Activated naive CD4-positive, alpha-beta T cell treated with anti-CD3 and anti-CD28 coated beads, Interleukin-2, amount 10 ng/mL, durations not matched to agents 7 days and 5 days (primary cell): ENCODE data around the gene SLC37A2.

Experiments used
- CTCF ChIA-PET: fragments of 350-600 bp; sonication (Branson Sonifier 250); formaldehyde crosslinking; loops from one replicate; lab custom pipeline; 2021; ENCODE audit warnings: antibody characterized with exemption; lab: Charles Lee
- DNase-seq: peaks from one replicate; pipeline ENCODE4 v3.0.0-alpha.2; 2020
- H3K27ac Mint-ChIP-seq: one replicate; pipeline ENCODE4 v1.8.0; 2021; ENCODE audit warnings: mild to moderate bottlenecking, moderate library complexity, mixed read lengths
- H3K27me3 Mint-ChIP-seq: one replicate; pipeline ENCODE4 v1.8.0; 2021; ENCODE audit warnings: mild to moderate bottlenecking, mixed read lengths
- H3K36me3 Mint-ChIP-seq: one replicate; pipeline ENCODE4 v1.8.0; 2021; ENCODE audit warnings: mixed read lengths
- H3K4me1 Mint-ChIP-seq: one replicate; pipeline ENCODE4 v1.8.0; 2021; ENCODE audit warnings: mixed read lengths
- H3K4me3 Mint-ChIP-seq: one replicate; pipeline ENCODE4 v1.8.0; 2021; ENCODE audit warnings: mild to moderate bottlenecking, moderate library complexity, mixed read lengths
- H3K9me3 Mint-ChIP-seq: one replicate; pipeline ENCODE4 v1.8.0; 2021; ENCODE audit warnings: mixed read lengths

Gene SLC37A2

DNA sequence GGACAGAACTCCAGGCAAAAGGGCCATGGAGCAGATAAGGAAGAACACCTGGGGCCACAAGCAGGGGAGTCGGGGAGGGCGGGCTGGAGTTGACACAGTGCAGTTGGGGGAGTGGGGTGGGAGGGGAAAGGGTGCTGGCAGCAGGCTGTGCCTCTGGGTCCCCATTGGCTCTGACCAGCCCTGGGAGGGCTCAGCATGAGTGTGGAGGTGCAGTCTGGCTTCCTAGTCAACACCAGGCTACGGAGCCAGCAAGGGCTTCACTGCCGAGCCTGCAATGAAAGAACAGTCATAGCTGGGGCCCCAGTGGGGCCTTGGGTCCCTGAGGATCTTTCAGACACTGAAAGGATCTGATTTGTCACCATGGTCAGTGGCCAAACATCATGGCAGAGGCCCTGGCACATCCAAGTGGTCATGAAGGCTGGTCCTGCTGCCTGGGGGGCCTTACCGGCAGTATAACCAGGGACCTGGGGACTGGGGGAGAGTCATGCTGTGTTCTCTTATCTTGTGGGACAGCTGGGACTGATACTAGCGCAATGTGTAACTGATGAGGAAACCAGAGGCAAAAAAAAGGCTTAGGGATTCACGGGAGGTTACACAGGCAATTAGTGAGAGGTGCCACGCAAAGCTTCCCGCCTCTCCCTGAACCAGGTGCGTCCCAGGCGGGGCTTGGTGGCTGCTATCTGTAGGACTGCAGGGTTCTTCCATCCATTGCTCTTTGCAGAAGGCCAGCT lies 11.6 kb downstream of the SLC37A2 start:
- H3K9me3 Mint-ChIP-seq: no peaks in the 10 kb centered on the region
- no peak overlapping the region for H3K27ac Mint-ChIP-seq
- no peaks in the 10 kb centered on the region for H3K36me3 Mint-ChIP-seq
- DNase-seq: no peak
- peaks cover 18% of the 10 kb centered on the region for H3K4me1 Mint-ChIP-seq
- H3K4me3 Mint-ChIP-seq: no peak overlapping the region
- peaks cover 27% of the 10 kb centered on the region for H3K27me3 Mint-ChIP-seq
- CTCF ChIA-PET: no interaction called here

- peaks cover 22% of the 10 kb centered on the region for H3K27me3 Mint-ChIP-seq
- no peak for DNase-seq
- no peak overlapping the region for H3K4me3 Mint-ChIP-seq
- H3K9me3 Mint-ChIP-seq: no peaks in the 10 kb centered on the region
- H3K36me3 Mint-ChIP-seq: no peaks in the 10 kb centered on the region
- peaks cover 13% of the 10 kb centered on the region for H3K4me1 Mint-ChIP-seq
- CTCF ChIA-PET: no interaction called here
- H3K27ac Mint-ChIP-seq: no peak overlapping the region
Measured at GRCh38 chr11:125075242-125075625, 12.1 kb downstream of the SLC37A2 start.

DNA sequence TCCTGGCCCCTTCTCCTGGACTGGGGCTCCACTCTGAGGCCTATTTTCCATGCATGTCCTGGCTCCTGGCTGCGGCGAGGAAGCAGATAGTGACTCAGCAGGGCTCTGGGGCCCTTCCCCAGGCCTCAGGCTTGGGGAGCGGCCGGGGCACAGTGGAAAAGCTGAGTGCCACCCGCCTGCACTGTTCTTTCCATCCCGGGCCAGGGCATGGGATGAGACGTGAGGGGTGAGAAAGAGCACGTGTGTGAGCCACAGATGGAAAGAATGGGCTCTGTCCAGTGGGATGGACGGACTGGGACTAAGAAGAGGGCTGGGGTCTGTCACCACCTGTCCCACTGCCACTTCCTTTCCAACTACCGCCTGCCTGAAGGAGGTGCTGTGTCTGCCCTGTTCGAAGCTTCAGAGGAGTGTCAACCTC lies 12.8 kb downstream of the SLC37A2 start:
- peaks cover 17% of the 10 kb centered on the region for H3K27me3 Mint-ChIP-seq
- peaks cover 6% of the 10 kb centered on the region for H3K4me1 Mint-ChIP-seq
- CTCF ChIA-PET: no interaction called here
- no peaks in the 10 kb centered on the region for H3K36me3 Mint-ChIP-seq
- H3K27ac Mint-ChIP-seq: no peak overlapping the region
- DNase-seq: no peak
- no peak overlapping the region for H3K4me3 Mint-ChIP-seq
- no peaks in the 10 kb centered on the region for H3K9me3 Mint-ChIP-seq

DNA sequence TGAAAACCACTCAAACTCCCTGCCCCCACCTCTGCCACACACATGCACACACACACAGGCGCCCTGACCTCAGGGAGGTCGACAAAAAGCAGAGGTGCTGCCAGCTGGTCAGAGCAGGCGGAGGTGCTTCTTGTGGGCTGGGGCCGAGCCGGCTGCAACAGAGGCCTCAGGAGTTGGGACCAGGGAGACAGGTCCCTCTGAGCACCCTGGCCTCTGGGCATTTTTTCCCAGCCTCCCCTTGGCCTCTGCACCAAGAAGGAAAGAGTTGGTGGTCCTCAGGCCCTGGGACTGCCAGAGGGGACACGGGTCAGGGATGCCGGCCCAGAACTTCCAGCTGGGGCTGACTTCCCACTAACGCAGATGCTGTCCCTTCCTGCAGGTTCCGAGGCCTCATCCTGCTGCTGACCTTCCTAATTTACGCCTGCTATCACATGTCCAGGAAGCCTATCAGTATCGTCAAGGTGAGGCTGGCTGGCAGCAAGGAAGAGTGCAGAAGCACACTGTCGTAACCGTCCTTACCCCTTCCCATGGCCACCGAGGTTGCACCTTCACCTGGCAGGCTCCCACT lies 13.4 kb downstream of the SLC37A2 start:
- Mint-ChIP-seq H3K27me3 (peaks cover 12% of the 10 kb centered on the region), H3K9me3 (no peaks in the 10 kb centered on the region), H3K27ac (no peak overlapping the region), H3K4me3 (no peak overlapping the region), H3K36me3 (no peaks in the 10 kb centered on the region), H3K4me1 (peaks cover under 1% of the 10 kb centered on the region)
- no peak for DNase-seq
- CTCF ChIA-PET: no interaction called here

DNA sequence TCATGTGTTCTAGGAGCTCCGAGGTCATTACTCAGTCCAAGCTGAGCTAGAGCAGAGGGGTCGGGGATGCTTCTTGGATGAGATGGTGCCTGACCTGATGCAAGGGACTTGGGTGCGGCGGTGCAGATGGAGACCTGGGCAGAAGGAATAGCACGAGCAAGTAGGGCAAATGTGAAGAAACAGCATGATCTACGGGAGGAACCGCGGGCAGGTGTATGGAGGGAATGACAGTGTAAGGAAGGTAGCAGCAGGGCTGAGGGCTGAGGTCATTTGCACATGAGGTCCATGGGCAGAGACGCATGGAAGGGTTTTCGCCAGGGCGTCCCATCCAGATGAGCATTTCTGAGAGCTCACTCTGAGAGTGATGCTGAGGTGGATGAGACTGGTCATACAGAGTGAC lies 14.9 kb downstream of the SLC37A2 start:
- Mint-ChIP-seq H3K36me3 (no peaks in the 10 kb centered on the region), H3K9me3 (no peaks in the 10 kb centered on the region), H3K4me3 (no peak overlapping the region), H3K27me3 (peaks cover 14% of the 10 kb centered on the region), H3K4me1 (no peaks in the 10 kb centered on the region), H3K27ac (no peak overlapping the region)
- DNase-seq: no peak
- CTCF ChIA-PET: interaction anchor here (0.9 kb wide), 1 partner anchor 66 kb away, joined by 4 read pairs; no protein-coding TSS in a partner anchor

- no peak overlapping the region for H3K27ac Mint-ChIP-seq
- CTCF ChIA-PET: interaction anchor here (0.9 kb wide), 1 partner anchor 65 kb away, joined by 4 read pairs; no protein-coding TSS in a partner anchor
- H3K27me3 Mint-ChIP-seq: peaks cover 14% of the 10 kb centered on the region
- H3K4me1 Mint-ChIP-seq: no peaks in the 10 kb centered on the region
- H3K36me3 Mint-ChIP-seq: no peaks in the 10 kb centered on the region
- no peaks in the 10 kb centered on the region for H3K9me3 Mint-ChIP-seq
- H3K4me3 Mint-ChIP-seq: no peak overlapping the region
- no peak for DNase-seq
Measured at GRCh38 chr11:125078516-125079140, 15.5 kb downstream of the SLC37A2 start.

DNA sequence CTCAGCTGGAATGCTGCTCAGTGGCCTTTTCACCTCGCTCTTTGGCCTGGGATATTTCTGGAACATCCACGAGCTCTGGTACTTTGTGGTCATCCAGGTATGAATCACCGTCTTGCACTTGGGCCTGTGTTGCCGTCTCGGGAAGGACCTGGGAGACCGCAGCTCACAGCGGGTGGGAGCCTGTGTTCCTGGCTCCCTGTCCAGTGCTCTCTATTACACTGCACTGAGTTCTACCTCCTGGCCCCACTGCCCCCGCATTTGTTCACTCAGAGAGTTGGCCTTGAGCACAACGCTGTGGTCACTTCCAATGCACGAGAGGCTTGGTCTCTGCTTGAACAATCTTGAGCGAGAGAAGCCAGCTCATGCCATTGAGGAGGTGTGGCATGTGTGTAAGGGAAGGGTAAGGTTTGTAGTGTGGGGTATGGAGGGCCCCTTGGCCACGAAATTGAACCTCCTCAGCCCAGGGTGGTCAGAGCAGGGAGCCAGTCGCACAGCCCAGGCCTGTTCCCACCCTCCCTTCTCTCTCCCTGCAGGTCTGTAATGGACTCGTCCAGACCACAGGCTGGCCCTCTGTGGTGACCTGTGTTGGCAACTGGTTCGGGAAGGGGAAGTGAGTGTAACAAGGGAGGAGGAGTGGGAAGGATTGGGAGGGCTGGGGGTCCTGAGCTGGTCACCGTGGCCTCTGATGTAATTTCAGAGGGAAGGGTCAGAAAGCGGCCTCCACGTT lies 16.2 kb downstream of the SLC37A2 start:
- Mint-ChIP-seq H3K36me3 (no peaks in the 10 kb centered on the region), H3K9me3 (no peaks in the 10 kb centered on the region), H3K4me3 (no peak overlapping the region), H3K27me3 (peaks cover 10% of the 10 kb centered on the region), H3K27ac (no peak overlapping the region), H3K4me1 (no peaks in the 10 kb centered on the region)
- CTCF ChIA-PET: no interaction called here
- no peak for DNase-seq

DNA sequence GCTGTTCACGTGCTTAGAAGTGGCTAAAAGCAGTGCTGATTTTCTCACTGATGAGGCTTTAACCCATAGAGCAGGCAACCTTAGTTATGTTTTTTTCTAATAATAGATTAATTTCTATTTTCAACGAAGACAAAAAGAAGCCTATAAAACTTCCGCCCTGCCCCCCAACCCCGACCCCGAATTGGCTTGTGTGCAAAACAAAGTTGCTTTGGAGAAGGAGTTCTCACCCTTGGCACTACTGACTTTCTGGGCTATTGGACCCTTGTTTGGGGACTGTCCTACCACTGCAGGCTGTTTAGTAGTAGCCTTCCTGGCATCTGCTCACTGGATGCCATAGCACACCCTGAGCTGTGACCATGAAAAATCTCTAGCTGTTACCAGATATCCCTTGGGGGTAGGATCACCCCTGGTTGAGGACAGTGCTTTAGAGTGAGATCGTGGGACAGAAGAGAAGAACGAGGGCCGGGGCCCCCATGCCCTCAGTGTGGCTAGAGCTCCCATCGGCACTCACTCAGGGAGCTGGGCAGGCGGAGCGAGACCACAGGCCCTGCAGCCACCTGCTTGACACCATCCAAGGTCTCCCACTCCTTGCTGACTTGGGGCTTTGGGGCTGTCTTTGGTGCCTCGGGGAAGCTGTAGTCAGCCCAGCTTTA lies 16.9 kb downstream of the SLC37A2 start:
- no peaks in the 10 kb centered on the region for H3K4me1 Mint-ChIP-seq
- no peak overlapping the region for H3K27ac Mint-ChIP-seq
- CTCF ChIA-PET: no interaction called here
- H3K27me3 Mint-ChIP-seq: peaks cover 7% of the 10 kb centered on the region
- DNase-seq: no peak
- no peaks in the 10 kb centered on the region for H3K36me3 Mint-ChIP-seq
- no peak overlapping the region for H3K4me3 Mint-ChIP-seq
- H3K9me3 Mint-ChIP-seq: no peaks in the 10 kb centered on the region

DNA sequence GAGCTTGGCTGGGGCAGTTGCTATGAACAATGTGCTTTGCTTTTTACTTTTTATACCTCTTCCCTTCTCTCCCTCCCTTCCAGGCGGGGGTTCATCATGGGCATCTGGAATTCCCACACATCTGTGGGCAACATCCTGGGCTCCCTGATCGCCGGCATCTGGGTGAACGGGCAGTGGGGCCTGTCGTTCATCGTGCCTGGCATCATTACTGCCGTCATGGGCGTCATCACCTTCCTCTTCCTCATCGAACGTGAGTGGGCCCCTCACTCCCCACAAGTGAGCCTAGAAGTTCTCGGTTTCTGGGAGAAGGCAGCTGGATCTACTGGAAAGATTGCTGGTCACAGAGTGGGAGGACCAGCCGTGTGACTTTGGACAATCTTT lies 17.4 kb downstream of the SLC37A2 start:
- CTCF ChIA-PET: no interaction called here
- peaks cover 7% of the 10 kb centered on the region for H3K27me3 Mint-ChIP-seq
- H3K4me1 Mint-ChIP-seq: no peaks in the 10 kb centered on the region
- no peaks in the 10 kb centered on the region for H3K36me3 Mint-ChIP-seq
- H3K9me3 Mint-ChIP-seq: no peaks in the 10 kb centered on the region
- no peak overlapping the region for H3K27ac Mint-ChIP-seq
- DNase-seq: no peak
- H3K4me3 Mint-ChIP-seq: no peak overlapping the region

GRCh38 chr11:125081098-125081798 lies 18.1 kb downstream of the SLC37A2 start:
- no peak for DNase-seq
- H3K36me3 Mint-ChIP-seq: no peaks in the 10 kb centered on the region
- H3K9me3 Mint-ChIP-seq: no peaks in the 10 kb centered on the region
- no peak overlapping the region for H3K27ac Mint-ChIP-seq
- peaks cover 7% of the 10 kb centered on the region for H3K27me3 Mint-ChIP-seq
- CTCF ChIA-PET: interaction anchor here (1.1 kb wide), 1 partner anchor 10 kb away, joined by 3 read pairs; no protein-coding TSS in a partner anchor
- no peak overlapping the region for H3K4me3 Mint-ChIP-seq
- H3K4me1 Mint-ChIP-seq: no peaks in the 10 kb centered on the region

DNA sequence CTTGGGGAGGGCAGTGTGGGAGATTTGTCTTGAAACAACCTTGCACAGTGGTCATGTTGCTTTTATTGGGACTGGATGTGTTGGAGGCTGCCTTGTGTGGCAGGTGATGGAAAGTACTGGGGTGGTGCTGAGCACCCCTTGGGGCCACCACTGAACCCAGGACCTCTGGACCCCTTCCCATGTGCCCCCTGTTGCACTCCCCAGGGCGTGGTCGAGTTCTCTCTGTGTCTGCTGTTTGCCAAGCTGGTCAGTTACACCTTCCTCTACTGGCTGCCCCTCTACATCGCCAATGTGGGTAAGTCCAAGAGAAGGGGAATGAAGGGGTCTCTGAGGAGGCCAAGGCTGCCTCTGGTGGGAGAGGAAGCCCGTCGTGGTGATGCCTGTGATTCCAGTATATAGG lies 18.9 kb downstream of the SLC37A2 start:
- Mint-ChIP-seq H3K4me3 (no peak overlapping the region), H3K9me3 (no peaks in the 10 kb centered on the region), H3K36me3 (no peaks in the 10 kb centered on the region), H3K27ac (no peak overlapping the region), H3K27me3 (peaks cover 7% of the 10 kb centered on the region), H3K4me1 (peaks cover 3% of the 10 kb centered on the region)
- CTCF ChIA-PET: interaction anchor here (1.1 kb wide), 1 partner anchor 11 kb away, joined by 3 read pairs; no protein-coding TSS in a partner anchor
- DNase-seq: no peak

- Mint-ChIP-seq H3K27ac (no peak overlapping the region), H3K36me3 (no peaks in the 10 kb centered on the region)
Measured at GRCh38 chr11:125082611-125083311, 19.7 kb downstream of the SLC37A2 start.

More at GRCh38 chr11:125082611-125083311, 19.7 kb downstream of the SLC37A2 start:
- Mint-ChIP-seq H3K4me1 (peaks cover 5% of the 10 kb centered on the region), H3K9me3 (no peaks in the 10 kb centered on the region), H3K27me3 (peaks cover 7% of the 10 kb centered on the region), H3K4me3 (no peak overlapping the region)
- CTCF ChIA-PET: interaction anchor here (1.0 kb wide), 1 partner anchor 267 kb away, joined by 3 read pairs; no protein-coding TSS in a partner anchor
- no peak for DNase-seq
